Measurements from ENCODE around the gene RGS6. TPM values are rescaled to one million over a fixed set of nuclear protein-coding genes. Genes with fewer than 3 reads are reported as not detected.

Gene RGS6
- total RNA-seq, 1 donor from 2014 or later, result not detected

DNA sequence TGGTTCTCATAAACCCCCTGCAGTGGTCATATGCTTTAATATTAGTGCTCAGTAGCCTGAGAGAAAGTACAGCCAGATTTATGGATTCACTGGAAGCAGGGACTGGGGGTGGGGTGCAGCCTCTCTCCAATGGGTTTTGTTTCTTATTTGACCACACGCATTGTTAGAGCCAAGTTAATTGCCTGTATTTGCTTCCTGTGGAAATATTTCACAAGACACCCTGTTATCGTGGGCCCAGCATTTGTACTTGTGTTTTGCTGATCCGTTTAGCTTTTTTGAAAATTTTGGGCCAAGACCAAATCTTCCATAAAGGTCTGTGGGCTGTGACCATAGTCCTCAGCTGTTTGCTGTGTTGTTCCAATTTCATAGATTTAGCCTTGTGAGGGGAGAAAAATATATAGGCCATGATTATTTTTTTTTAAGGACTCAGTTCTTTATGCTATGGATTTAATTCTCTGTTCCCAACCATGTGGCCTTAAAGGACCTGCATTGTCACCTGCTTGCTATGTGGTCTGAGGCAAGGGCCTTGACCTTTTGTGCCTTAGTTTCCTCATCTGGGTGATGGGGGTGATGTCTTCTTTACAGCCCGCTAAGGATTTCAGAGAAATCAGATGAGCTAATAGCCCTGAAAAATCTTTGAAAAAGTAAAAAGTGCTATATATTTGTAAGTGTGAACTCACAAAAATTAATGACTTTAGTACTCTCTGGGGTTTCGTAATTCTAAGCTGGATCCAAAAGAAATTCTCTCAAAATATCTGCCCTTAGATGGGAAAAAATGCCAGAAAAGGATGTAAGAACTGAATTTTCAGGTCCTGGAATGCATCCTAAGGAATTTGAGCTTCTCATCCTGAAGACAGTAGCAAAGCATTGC lies 591.4 kb downstream of the RGS6 start:
- H3K27me3 ChIP-seq (ENCODE audit: control insufficient read depth, insufficient read depth, low read length), result no peaks in the 10 kb centered on the region
- no peak overlapping the region for H3K4me3 ChIP-seq (ENCODE audit: low read depth, low read length)
- H3K36me3 ChIP-seq (ENCODE audit: control insufficient read depth, insufficient read depth, low read length), result no peaks in the 10 kb centered on the region
- TF ChIP-seq, protein P1, sequence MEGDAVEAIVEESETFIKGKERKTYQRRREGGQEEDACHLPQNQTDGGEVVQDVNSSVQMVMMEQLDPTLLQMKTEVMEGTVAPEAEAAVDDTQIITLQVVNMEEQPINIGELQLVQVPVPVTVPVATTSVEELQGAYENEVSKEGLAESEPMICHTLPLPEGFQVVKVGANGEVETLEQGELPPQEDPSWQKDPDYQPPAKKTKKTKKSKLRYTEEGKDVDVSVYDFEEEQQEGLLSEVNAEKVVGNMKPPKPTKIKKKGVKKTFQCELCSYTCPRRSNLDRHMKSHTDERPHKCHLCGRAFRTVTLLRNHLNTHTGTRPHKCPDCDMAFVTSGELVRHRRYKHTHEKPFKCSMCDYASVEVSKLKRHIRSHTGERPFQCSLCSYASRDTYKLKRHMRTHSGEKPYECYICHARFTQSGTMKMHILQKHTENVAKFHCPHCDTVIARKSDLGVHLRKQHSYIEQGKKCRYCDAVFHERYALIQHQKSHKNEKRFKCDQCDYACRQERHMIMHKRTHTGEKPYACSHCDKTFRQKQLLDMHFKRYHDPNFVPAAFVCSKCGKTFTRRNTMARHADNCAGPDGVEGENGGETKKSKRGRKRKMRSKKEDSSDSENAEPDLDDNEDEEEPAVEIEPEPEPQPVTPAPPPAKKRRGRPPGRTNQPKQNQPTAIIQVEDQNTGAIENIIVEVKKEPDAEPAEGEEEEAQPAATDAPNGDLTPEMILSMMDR (IDR thresholded peaks at IDR 0.05; ENCODE audit: insufficient read depth, low read length, poor library complexity, severe bottlenecking), result no peak
- DNase-seq (ENCODE audit: low read depth), result no peak

DNA sequence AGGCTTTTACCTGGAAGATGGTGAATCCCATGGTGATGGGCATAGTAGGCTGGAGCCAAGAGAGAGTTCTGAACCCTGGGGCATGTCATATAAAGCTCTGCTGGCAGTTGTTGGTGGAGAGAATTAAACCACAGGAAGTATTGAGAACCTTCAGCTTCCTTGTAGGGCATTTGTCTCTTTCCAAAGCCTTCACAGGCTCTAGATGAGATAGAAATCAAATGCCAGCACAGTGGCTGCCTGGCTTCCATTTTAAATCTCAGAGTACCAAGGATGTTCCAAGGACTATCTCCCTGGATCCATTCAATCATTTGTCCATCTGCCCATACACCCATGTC lies 592.0 kb downstream of the RGS6 start:
- TF ChIP-seq, protein P1 (IDR thresholded peaks at IDR 0.05; ENCODE audit: insufficient read depth, low read length, poor library complexity, severe bottlenecking), result no peak
- Histone ChIP-seq H3K4me3 (ENCODE audit: low read depth, low read length) (no peak overlapping the region), H3K27me3 (ENCODE audit: control insufficient read depth, insufficient read depth, low read length) (no peaks in the 10 kb centered on the region)

DNA sequence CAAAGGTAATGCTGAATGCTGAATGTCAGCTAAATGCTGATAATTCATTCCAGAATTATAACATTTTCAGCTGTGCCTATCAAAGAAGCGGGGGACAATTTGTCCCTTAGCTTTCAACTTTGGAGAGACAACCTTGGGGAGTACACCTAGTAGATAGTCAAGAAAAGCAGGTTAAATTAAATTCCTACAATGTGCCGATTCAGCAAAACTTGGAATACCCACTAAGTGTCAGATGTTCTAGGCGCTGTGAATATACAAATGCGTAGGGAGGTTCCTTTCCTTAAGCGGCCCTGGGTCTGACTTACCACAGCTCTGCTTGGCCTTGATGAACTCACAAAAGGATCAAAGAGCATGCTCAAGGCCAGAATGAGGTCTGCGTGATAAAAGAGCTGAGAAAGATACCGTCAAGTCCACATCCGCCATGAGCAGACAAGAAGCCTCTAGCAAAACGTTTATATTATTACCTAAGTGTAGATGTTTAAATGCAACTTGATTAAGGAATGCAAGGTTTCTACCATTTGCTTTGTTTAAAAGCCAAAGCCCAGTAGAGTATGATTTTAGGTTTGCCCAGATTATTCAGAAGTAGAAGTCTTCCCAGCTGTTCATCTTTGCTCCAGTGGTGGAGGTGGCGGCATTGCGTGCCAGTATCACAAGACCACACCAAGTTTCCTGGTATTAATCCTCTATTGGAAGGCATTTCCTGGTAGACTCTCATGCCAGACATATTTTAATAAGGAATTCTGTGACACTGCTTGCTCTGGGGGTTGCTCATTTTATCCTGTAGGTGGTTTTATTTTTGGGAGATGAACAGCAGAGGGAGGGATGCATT lies 593.1 kb downstream of the RGS6 start:
- no peaks in the 10 kb centered on the region for H3K27me3 ChIP-seq (ENCODE audit: control insufficient read depth, insufficient read depth, low read length)
- no peak for DNase-seq (ENCODE audit: low read depth)
- H3K4me3 ChIP-seq (ENCODE audit: low read depth, low read length), result no peak overlapping the region
- no peaks in the 10 kb centered on the region for H3K36me3 ChIP-seq (ENCODE audit: control insufficient read depth, insufficient read depth, low read length)
- TF ChIP-seq, protein P1 (IDR thresholded peaks at IDR 0.05; ENCODE audit: insufficient read depth, low read length, poor library complexity, severe bottlenecking), result no peak

More for the DNA sequence above, 592.0 kb downstream of the RGS6 start:
- DNase-seq (ENCODE audit: low read depth), result no peak
- no peaks in the 10 kb centered on the region for H3K36me3 ChIP-seq (ENCODE audit: control insufficient read depth, insufficient read depth, low read length)

DNA sequence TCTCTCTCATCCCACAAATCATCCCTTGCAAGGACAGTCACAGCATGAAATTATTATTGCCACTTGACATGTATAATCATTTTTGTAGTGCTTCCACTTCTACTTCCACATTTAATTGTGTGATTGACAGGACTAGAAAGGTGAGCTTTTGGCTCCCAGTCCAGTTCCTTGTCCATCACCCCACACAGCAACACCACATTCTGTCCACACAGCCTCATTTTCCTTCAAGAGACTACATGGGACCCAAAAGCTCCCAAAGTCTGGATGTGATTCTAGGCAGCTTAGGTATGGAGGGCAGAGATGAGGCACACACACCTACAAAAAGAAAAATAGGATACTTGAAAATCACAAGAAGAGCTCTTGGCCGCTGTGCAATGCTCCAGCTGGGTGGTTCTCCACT lies 595.4 kb downstream of the RGS6 start:
- Histone ChIP-seq H3K36me3 (ENCODE audit: control insufficient read depth, insufficient read depth, low read length) (no peaks in the 10 kb centered on the region), H3K4me3 (ENCODE audit: low read depth, low read length) (no peak overlapping the region), H3K27me3 (ENCODE audit: control insufficient read depth, insufficient read depth, low read length) (no peaks in the 10 kb centered on the region)
- no peak for DNase-seq (ENCODE audit: low read depth)
- TF ChIP-seq, protein P1 (IDR thresholded peaks at IDR 0.05; ENCODE audit: insufficient read depth, low read length, poor library complexity, severe bottlenecking), result no peak

DNA sequence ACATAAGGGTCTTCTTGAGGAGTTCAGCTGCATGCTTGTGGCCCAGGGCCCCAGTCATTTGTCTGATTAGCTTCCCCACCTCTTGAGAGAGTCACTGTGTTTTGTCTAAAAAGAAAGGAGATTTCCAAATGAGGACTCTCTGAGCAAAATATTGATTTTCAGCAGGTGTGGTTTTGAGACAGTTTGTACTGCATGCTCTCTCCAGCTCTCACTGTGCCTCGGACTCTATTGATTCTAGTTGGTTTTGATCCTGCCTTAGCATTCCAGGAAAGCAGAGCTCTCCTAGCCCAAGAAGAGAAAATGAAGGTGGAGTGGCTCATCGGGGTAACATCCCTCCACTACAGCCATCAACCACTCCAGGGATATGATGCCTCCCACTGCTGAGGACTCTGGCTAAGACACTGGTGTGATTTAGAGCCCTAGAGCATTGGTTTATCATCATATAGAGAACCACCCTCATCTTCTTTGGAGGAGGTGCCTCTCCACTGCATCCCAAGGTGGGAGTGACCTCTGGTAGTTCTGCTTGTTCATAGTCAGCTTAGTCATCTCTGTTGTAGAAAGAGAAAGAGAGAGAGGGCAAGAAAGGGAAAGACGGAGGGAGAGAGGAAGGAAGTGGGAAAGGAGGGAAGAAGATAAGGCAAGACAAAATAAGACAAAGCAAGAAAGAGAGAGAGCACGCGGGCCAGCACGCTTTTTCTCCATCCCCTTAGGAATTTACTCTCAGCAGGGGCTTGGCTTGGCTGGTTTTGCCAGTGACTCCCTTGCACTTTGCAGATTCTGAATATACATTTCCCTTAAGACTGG lies 596.0 kb downstream of the RGS6 start:
- Histone ChIP-seq H3K4me3 (ENCODE audit: low read depth, low read length) (no peak overlapping the region), H3K27me3 (ENCODE audit: control insufficient read depth, insufficient read depth, low read length) (no peaks in the 10 kb centered on the region), H3K36me3 (ENCODE audit: control insufficient read depth, insufficient read depth, low read length) (no peaks in the 10 kb centered on the region)
- no peak for DNase-seq (ENCODE audit: low read depth)
- TF ChIP-seq, protein P1 (IDR thresholded peaks at IDR 0.05; ENCODE audit: insufficient read depth, low read length, poor library complexity, severe bottlenecking), result no peak
